CD8-positive, alpha-beta memory T cell (primary cell): Measurements from ENCODE around the gene CCSER1. TPM values are rescaled to one million over a fixed set of nuclear protein-coding genes. Genes with fewer than 3 reads are reported as not detected.

Source experiments
- CTCF ChIA-PET: fragments of 350-600 bp; sonication (Branson Sonifier 250); formaldehyde crosslinking; loops from one replicate; lab custom pipeline; 2021; ENCODE audit warnings: antibody characterized with exemption; lab: Charles Lee
- POLR2A ChIA-PET: fragments of 350-600 bp; sonication (Branson Sonifier 250); formaldehyde crosslinking; loops from one replicate; lab custom pipeline; 2021; ENCODE audit warnings: antibody characterized with exemption; lab: Charles Lee
- DNase-seq, 5 donors: peaks; one replicate each; pipeline versions ENCODE4 v3.0.0 to v3.0.0-alpha.2; 2020 to 2022; ENCODE audit warnings: mixed read lengths in 1 of 5
- H3K27ac ChIP-seq: one replicate; pipeline ENCODE4 v1.7.0; 2013; ENCODE audit warnings: low read depth, mild to moderate bottlenecking, low read length, moderate library complexity
- H3K27me3 ChIP-seq: 2 replicates; pipeline ENCODE4 v1.7.0; 2013; ENCODE audit warnings: low read length, mild to moderate bottlenecking; ENCODE audit not compliant: insufficient read depth, poor library complexity, severe bottlenecking
- H3K36me3 ChIP-seq: 2 replicates; pipeline ENCODE4 v1.7.0; 2013; ENCODE audit warnings: mild to moderate bottlenecking, low read length, moderate library complexity; ENCODE audit not compliant: insufficient read depth
- H3K4me1 ChIP-seq: 2 replicates; pipeline ENCODE4 v1.7.0; 2013; ENCODE audit warnings: mild to moderate bottlenecking, low read length, moderate library complexity; ENCODE audit not compliant: insufficient read depth
- H3K4me3 ChIP-seq: 2 replicates; pipeline ENCODE4 v1.7.0; 2013; ENCODE audit warnings: mild to moderate bottlenecking, low read length
- H3K9me3 ChIP-seq: 2 replicates; pipeline ENCODE4 v1.7.0; 2013; ENCODE audit warnings: mild to moderate bottlenecking, low read length
- H3K27ac Mint-ChIP-seq, 8 donors: one replicate each; pipeline ENCODE4 v1.8.0; 2020 to 2021; ENCODE audit warnings: mixed read lengths in 8 of 8, mild to moderate bottlenecking in 6 of 8, inconsistent platforms in 3 of 8, moderate library complexity in 3 of 8
- H3K27me3 Mint-ChIP-seq, 2 donors: one replicate each; pipeline ENCODE4 v1.8.0; 2020 to 2021; ENCODE audit warnings: mixed read lengths in 2 of 2, mild to moderate bottlenecking in 1 of 2, moderate library complexity in 1 of 2
- H3K36me3 Mint-ChIP-seq, 3 donors: one replicate each; pipeline ENCODE4 v1.8.0; 2020 to 2021; ENCODE audit warnings: mixed read lengths in 3 of 3, inconsistent platforms in 1 of 3, mild to moderate bottlenecking in 1 of 3
- H3K4me1 Mint-ChIP-seq, 3 donors: one replicate each; pipeline ENCODE4 v1.8.0; 2020 to 2021; ENCODE audit warnings: mixed read lengths in 3 of 3, inconsistent platforms in 1 of 3, mild to moderate bottlenecking in 1 of 3
- H3K4me3 Mint-ChIP-seq, 7 donors: one replicate each; pipeline ENCODE4 v1.8.0; 2020 to 2021; ENCODE audit warnings: mixed read lengths in 7 of 7, mild to moderate bottlenecking in 6 of 7, moderate library complexity in 4 of 7, inconsistent platforms in 2 of 7
- H3K9me3 Mint-ChIP-seq, 5 donors: one replicate each; pipeline ENCODE4 v1.8.0; 2020 to 2022; ENCODE audit warnings: mixed read lengths in 5 of 5, mild to moderate bottlenecking in 3 of 5, moderate library complexity in 2 of 5, inconsistent platforms in 1 of 5
- polyA plus RNA-seq: library from polyadenylated mRNA; unstranded; fragments of 300-500 nt; fragmentation: Illumina TruSeq; gene quantifications from one replicate; pipeline ENCODE4 v1.2.3, GENCODE V29; 2021
- total RNA-seq, 2 experiments: library from RNA; stranded (reverse); gene quantifications; one replicate each; pipeline ENCODE4 v1.2.3, GENCODE V29; 2021

Gene CCSER1
- total and polyA plus RNA-seq, 3 experiments from 2014 or later = 0.12 to 0.20 TPM; not detected in 1

DNA sequence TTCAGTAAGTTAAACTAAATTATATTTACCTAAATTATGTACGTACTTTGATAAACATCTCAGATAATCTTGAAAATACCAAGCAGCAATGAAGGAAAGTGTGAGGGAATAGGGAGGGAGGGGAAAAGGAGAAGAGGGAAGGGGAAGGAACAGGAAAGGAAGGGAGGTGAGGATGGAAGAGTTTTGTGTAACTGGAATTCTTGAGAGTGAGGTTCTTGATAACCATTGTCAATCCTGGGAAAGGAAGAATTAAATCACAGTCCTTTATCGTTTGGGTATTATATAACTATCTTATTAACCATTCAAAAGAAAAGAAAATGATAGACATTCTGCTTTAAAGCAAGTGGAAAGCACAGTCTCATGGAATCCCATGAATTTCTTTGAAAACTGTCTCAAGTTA is 795.0 kb downstream of the CCSER1 start:
- no peaks in the 10 kb centered on the region for H3K9me3 ChIP-seq
- CTCF ChIA-PET = no interaction called here
- H3K9me3 Mint-ChIP-seq = peaks cover 0 to 12% (median 2%) of the 10 kb centered on the region in 5 donors
- no peaks in the 10 kb centered on the region for H3K27me3 ChIP-seq
- no peak overlapping the region for H3K27ac Mint-ChIP-seq
- POLR2A ChIA-PET = no interaction called here
- H3K36me3 Mint-ChIP-seq = no peaks in the 10 kb centered on the region
- H3K4me3 Mint-ChIP-seq = no peak overlapping the region
- H3K4me1 Mint-ChIP-seq = no peaks in the 10 kb centered on the region
- DNase-seq = no peak
- no peaks in the 10 kb centered on the region for H3K4me1 ChIP-seq
- no peaks in the 10 kb centered on the region for H3K27me3 Mint-ChIP-seq
- H3K4me3 ChIP-seq = no peak overlapping the region
- no peaks in the 10 kb centered on the region for H3K36me3 ChIP-seq
- H3K27ac ChIP-seq = no peak overlapping the region

DNA sequence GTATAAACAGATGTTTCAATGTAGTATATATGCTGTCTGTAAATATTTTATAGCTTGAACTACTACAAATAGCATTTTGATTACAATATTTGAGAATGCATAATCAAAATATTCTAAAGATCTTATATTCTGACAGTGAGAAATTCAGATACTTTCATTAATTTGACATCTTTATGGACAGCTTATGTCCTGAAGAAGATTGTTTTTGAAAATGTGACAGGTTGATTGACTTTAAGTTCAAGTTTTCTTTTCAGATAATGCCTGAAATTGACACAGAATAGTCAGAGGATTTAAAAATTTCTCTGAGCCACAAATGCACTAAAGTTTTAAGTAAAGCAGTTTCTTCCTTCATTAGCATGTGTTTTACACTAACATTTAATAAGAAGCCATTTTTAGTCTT is 799.8 kb downstream of the CCSER1 start:
- Mint-ChIP-seq H3K36me3 (no peaks in the 10 kb centered on the region), H3K27ac (no peak overlapping the region), H3K4me1 (no peaks in the 10 kb centered on the region), H3K4me3 (no peak overlapping the region), H3K27me3 (no peaks in the 10 kb centered on the region), H3K9me3 (peaks cover 0 to 10% (median 0%) of the 10 kb centered on the region in 5 donors)
- CTCF ChIA-PET = no interaction called here
- DNase-seq = no peak
- H3K36me3 ChIP-seq = no peaks in the 10 kb centered on the region
- H3K4me1 ChIP-seq = no peaks in the 10 kb centered on the region
- H3K27ac ChIP-seq = no peak overlapping the region
- no peak overlapping the region for H3K4me3 ChIP-seq
- POLR2A ChIA-PET = no interaction called here
- no peaks in the 10 kb centered on the region for H3K9me3 ChIP-seq
- H3K27me3 ChIP-seq = no peaks in the 10 kb centered on the region

GRCh38 chr4:90943311-90943710 is 816.1 kb downstream of the CCSER1 start:
- Mint-ChIP-seq H3K4me3 (no peak overlapping the region), H3K27ac (no peak overlapping the region), H3K27me3 (no peaks in the 10 kb centered on the region), H3K4me1 (no peaks in the 10 kb centered on the region), H3K9me3 (peaks cover 0 to 23% (median 5%) of the 10 kb centered on the region in 5 donors), H3K36me3 (peaks cover 0 to 2% (median 0%) of the 10 kb centered on the region in 3 donors)
- H3K4me3 ChIP-seq = no peak overlapping the region
- no peak overlapping the region for H3K27ac ChIP-seq
- ChIA-PET CTCF (no interaction called here), POLR2A (no interaction called here)
- DNase-seq = no peak
- H3K4me1 ChIP-seq = no peaks in the 10 kb centered on the region
- H3K36me3 ChIP-seq = no peaks in the 10 kb centered on the region
- H3K9me3 ChIP-seq = no peaks in the 10 kb centered on the region
- H3K27me3 ChIP-seq = no peaks in the 10 kb centered on the region

- no peak for DNase-seq
- H3K27me3 Mint-ChIP-seq = no peaks in the 10 kb centered on the region
- POLR2A ChIA-PET = no interaction called here
Measured at GRCh38 chr4:90946945-90947344, 819.8 kb downstream of the CCSER1 start.

DNA sequence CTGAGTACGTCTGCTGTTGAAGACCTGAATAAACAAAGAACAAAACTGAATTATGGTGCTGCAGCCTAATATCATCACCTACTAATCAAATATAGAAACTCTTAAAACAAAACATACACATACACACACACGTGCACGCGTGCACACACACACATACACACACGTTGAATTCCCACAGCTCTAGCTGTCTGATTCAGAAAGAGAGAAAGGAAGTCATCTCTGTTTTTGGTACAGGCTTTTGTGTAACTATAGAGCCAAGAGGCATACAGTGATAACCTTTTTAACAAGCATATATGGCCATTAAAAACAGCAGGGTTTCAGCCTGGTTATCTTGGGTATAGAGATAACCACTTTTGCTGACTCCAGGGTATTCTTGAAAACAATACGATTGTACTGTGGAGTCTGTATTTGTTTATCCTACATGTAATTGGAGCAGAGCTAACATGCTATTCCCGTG is 823.2 kb downstream of the CCSER1 start:
- no peaks in the 10 kb centered on the region for H3K36me3 ChIP-seq
- no peaks in the 10 kb centered on the region for H3K36me3 Mint-ChIP-seq
- H3K27ac ChIP-seq = no peak overlapping the region
- H3K4me3 ChIP-seq = no peak overlapping the region
- H3K4me1 ChIP-seq = no peaks in the 10 kb centered on the region
- H3K9me3 Mint-ChIP-seq = peaks cover 0 to 7% (median 3%) of the 10 kb centered on the region in 5 donors
- no peaks in the 10 kb centered on the region for H3K27me3 ChIP-seq
- CTCF ChIA-PET = no interaction called here
- no peak overlapping the region for H3K4me3 Mint-ChIP-seq
- no peaks in the 10 kb centered on the region for H3K27me3 Mint-ChIP-seq
- H3K4me1 Mint-ChIP-seq = no peaks in the 10 kb centered on the region
- DNase-seq = no peak
- POLR2A ChIA-PET = no interaction called here
- no peaks in the 10 kb centered on the region for H3K9me3 ChIP-seq
- no peak overlapping the region for H3K27ac Mint-ChIP-seq

More at GRCh38 chr4:90946945-90947344, 819.8 kb downstream of the CCSER1 start:
- no peak overlapping the region for H3K4me3 ChIP-seq
- H3K4me1 ChIP-seq = no peaks in the 10 kb centered on the region
- H3K27ac ChIP-seq = no peak overlapping the region
- Mint-ChIP-seq H3K9me3 (peaks cover 0 to 23% (median 7%) of the 10 kb centered on the region in 5 donors), H3K4me3 (no peak overlapping the region), H3K4me1 (no peaks in the 10 kb centered on the region), H3K27ac (no peak overlapping the region), H3K36me3 (peaks cover 0 to 2% (median 0%) of the 10 kb centered on the region in 3 donors)
- no peaks in the 10 kb centered on the region for H3K36me3 ChIP-seq
- H3K27me3 ChIP-seq = no peaks in the 10 kb centered on the region
- CTCF ChIA-PET = no interaction called here
- H3K9me3 ChIP-seq = no peaks in the 10 kb centered on the region

- ChIA-PET POLR2A (no interaction called here), CTCF (no interaction called here)
- Histone ChIP-seq H3K4me3 (no peak overlapping the region), H3K27me3 (no peaks in the 10 kb centered on the region), H3K27ac (no peak overlapping the region), H3K4me1 (no peaks in the 10 kb centered on the region), H3K36me3 (no peaks in the 10 kb centered on the region), H3K9me3 (no peaks in the 10 kb centered on the region)
- Mint-ChIP-seq H3K4me1 (no peaks in the 10 kb centered on the region), H3K36me3 (no peaks in the 10 kb centered on the region), H3K27me3 (no peaks in the 10 kb centered on the region), H3K27ac (no peak overlapping the region), H3K9me3 (peaks cover 0 to 7% (median 3%) of the 10 kb centered on the region in 5 donors), H3K4me3 (no peak overlapping the region)
- no peak for DNase-seq
Measured at GRCh38 chr4:90951037-90951436, 823.8 kb downstream of the CCSER1 start.

GRCh38 chr4:90958256-90958895 is 831.2 kb downstream of the CCSER1 start:
- ChIA-PET POLR2A (interaction anchor here (0.7 kb wide), 1 partner anchor 835 kb away, joined by 5 read pairs; no protein-coding TSS in a partner anchor), CTCF (no interaction called here)
- H3K27me3 ChIP-seq = no peaks in the 10 kb centered on the region
- Mint-ChIP-seq H3K4me3 (no peak overlapping the region), H3K9me3 (peaks cover 0 to 16% (median 3%) of the 10 kb centered on the region in 5 donors), H3K36me3 (no peaks in the 10 kb centered on the region), H3K27ac (no peak overlapping the region), H3K4me1 (no peaks in the 10 kb centered on the region), H3K27me3 (peaks cover 0 to 4% of the 10 kb centered on the region in 2 donors)
- H3K4me3 ChIP-seq = no peak overlapping the region
- no peaks in the 10 kb centered on the region for H3K9me3 ChIP-seq
- H3K36me3 ChIP-seq = no peaks in the 10 kb centered on the region
- H3K4me1 ChIP-seq = no peaks in the 10 kb centered on the region
- no peak overlapping the region for H3K27ac ChIP-seq
- DNase-seq = no peak

DNA sequence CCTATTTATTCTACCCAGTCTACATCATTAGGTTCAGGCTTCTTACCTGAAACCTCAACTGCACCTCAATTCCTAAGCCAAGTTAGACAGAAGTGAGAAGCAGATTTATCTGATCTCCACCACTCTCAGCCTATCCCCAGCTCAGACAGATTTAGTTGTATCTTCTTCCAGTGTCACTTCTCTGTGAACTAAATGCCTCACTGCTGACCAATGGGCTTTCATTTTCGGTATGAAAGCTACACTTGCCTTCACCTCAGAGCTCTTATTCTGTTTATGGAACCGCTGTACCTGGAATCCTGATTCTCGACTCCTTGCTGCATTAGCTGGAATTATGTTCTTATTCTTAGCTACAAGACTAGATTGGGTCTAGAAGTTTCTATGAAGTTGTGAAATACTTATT is 833.2 kb downstream of the CCSER1 start:
- CTCF ChIA-PET = no interaction called here
- H3K4me3 Mint-ChIP-seq = no peak overlapping the region
- Histone ChIP-seq H3K27ac (no peak overlapping the region), H3K4me3 (no peak overlapping the region), H3K27me3 (no peaks in the 10 kb centered on the region), H3K9me3 (no peaks in the 10 kb centered on the region), H3K4me1 (no peaks in the 10 kb centered on the region), H3K36me3 (no peaks in the 10 kb centered on the region)
- POLR2A ChIA-PET = no interaction called here
- no peak overlapping the region for H3K27ac Mint-ChIP-seq
- H3K27me3 Mint-ChIP-seq = peaks cover 0 to 4% of the 10 kb centered on the region in 2 donors
- H3K4me1 Mint-ChIP-seq = no peaks in the 10 kb centered on the region
- peaks cover 0 to 23% (median 3%) of the 10 kb centered on the region in 5 donors for H3K9me3 Mint-ChIP-seq
- DNase-seq = no peak
- H3K36me3 Mint-ChIP-seq = no peaks in the 10 kb centered on the region
